ENCODE results near the gene PINLYP. TPM values are rescaled to one million over a fixed set of nuclear protein-coding genes. Genes with fewer than 3 reads are reported as not detected.
A peak's percentile ranks its signal among the peaks of the same experiment; 100 is the strongest.

Gene PINLYP
- total and polyA plus RNA-seq, 8 donors = 0.51 to 7.2 (median 0.85) TPM

GRCh38 chr19:43622956-43623355 is 47.4 kb downstream of the PINLYP start:
- intact Hi-C loops (cut with DNase I) = no loop called here
- no peak overlapping the region for H3K27ac ChIP-seq
- no peak overlapping the region for H3K4me3 ChIP-seq
- 86 to 88% methylated on average over 1 of the region's 1 CpG for WGBS, 2 donors
- FAIRE-seq (no peak), ATAC-seq (no peak), DNase-seq (no peak)
- TF ChIP-seq, protein P1, sequence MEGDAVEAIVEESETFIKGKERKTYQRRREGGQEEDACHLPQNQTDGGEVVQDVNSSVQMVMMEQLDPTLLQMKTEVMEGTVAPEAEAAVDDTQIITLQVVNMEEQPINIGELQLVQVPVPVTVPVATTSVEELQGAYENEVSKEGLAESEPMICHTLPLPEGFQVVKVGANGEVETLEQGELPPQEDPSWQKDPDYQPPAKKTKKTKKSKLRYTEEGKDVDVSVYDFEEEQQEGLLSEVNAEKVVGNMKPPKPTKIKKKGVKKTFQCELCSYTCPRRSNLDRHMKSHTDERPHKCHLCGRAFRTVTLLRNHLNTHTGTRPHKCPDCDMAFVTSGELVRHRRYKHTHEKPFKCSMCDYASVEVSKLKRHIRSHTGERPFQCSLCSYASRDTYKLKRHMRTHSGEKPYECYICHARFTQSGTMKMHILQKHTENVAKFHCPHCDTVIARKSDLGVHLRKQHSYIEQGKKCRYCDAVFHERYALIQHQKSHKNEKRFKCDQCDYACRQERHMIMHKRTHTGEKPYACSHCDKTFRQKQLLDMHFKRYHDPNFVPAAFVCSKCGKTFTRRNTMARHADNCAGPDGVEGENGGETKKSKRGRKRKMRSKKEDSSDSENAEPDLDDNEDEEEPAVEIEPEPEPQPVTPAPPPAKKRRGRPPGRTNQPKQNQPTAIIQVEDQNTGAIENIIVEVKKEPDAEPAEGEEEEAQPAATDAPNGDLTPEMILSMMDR (IDR thresholded peaks at IDR 0.05) = no peak
- no peaks in the 10 kb centered on the region for H3K9me3 ChIP-seq
- H3K27me3 ChIP-seq = no peaks in the 10 kb centered on the region
- H3K4me1 ChIP-seq = peaks cover 0 to 7% (median 0%) of the 10 kb centered on the region in 3 donors
- H3K36me3 ChIP-seq = no peaks in the 10 kb centered on the region

DNA sequence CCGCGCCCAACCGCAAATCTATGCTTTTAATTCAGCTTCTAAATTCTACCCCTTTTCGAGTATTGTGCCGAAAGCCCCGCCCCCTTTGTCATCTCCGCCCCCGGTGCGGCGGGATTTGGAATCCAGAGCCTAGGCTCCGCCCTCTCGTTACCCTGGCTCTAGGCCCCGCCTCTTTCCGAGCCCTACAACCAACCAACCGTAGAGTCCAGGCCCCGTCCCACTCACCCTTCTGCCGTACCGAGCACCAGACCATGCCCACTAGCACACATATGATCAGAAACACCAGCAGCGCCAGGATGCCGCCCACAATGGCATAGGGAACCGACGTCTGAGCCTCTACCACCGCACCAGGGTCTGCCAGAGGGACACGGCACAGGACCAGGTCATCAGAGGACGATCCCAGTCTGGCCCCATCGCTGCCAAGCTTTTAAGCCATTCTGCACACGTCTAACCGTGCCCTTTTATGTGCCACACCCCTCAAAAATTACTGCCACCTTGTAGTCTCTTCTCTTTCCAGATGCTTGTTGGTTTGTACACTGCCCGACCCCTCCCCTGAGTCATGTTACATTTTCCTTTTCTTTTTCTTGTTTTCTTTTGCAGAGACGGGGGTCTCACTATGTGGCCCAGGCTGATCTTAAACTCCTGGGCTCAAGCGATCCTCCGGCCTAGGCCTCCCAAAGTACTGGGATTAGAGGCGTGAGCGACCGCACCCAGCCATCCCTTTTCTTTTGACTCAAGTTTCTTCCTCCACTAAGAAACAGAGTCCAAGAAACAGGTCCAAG is 48.5 kb downstream of the PINLYP start:
- Histone ChIP-seq H3K27ac (no peak overlapping the region), H3K4me3 (no peak overlapping the region), H3K36me3 (no peaks in the 10 kb centered on the region), H3K9me3 (no peaks in the 10 kb centered on the region), H3K27me3 (no peaks in the 10 kb centered on the region), H3K4me1 (no peaks in the 10 kb centered on the region)
- ATAC-seq = no peak
- TF ChIP-seq, protein P1 (IDR thresholded peaks at IDR 0.05) = no peak
- FAIRE-seq = no peak
- intact Hi-C loops (cut with DNase I) = no loop called here
- DNase-seq = no peak
- 91% methylated on average over 35 of the region's 35 CpGs for WGBS, 2 donors

- TF ChIP-seq, protein P1 (IDR thresholded peaks at IDR 0.05) = no peak
- FAIRE-seq (no peak), ATAC-seq (peak in 3 of 4 donors; percentile 26 to 61 (median 27)), DNase-seq (peak in 4 of 6 donors; percentile 35 to 74 (median 56))
- H3K27me3 ChIP-seq = no peaks in the 10 kb centered on the region
- intact Hi-C loops (cut with DNase I) = no loop called here
- no peak overlapping the region for H3K27ac ChIP-seq
- H3K9me3 ChIP-seq = no peaks in the 10 kb centered on the region
- no peak overlapping the region for H3K4me3 ChIP-seq
- 61 to 65% methylated on average over 30 of the region's 30 CpGs for WGBS, 2 donors
- H3K36me3 ChIP-seq = no peaks in the 10 kb centered on the region
- no peaks in the 10 kb centered on the region for H3K4me1 ChIP-seq
Measured at GRCh38 chr19:43624933-43625332, 49.3 kb downstream of the PINLYP start.

DNA sequence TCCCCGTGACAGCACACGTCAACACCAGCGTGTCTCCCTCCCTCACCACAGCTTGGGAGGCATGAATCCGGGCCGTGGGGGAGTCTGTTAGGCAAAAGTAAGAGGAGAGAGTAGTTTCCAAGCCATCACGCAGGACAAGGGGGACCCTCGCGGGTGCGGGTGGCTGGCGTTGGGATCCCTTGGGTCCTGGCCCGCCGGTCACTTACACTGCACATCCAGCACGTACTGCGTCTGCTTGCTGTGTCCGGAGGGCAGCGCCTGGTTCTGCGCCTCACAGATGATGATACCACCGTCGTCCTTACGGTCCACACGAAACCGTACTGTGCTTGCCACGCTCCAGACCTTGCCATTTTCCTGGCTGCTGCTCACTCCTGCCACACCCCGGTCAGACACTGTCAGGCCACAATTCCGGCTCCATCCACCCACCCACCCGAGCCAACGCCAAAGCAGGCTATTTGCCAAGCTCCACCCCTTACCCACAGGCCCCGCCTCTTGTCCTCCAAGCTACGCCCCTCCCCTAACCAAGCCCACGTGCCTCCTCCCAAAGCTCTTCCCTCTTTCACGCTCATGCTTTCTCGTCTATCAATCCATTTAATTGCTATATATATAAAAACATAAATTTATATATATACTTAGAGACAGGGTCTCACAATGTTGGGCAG is 50.4 kb downstream of the PINLYP start:
- Histone ChIP-seq H3K4me1 (no peaks in the 10 kb centered on the region), H3K27me3 (no peaks in the 10 kb centered on the region), H3K4me3 (no peak overlapping the region), H3K36me3 (no peaks in the 10 kb centered on the region), H3K9me3 (no peaks in the 10 kb centered on the region), H3K27ac (no peak overlapping the region)
- intact Hi-C loops (cut with DNase I) = no loop called here
- TF ChIP-seq, protein P1 (IDR thresholded peaks at IDR 0.05) = no peak
- peak in 1 of 6 donors; percentile 29 for DNase-seq
- WGBS, 2 donors = 86 to 87% methylated on average over 32 of the region's 32 CpGs
- peak in 1 of 4 donors; percentile 20 for ATAC-seq
- no peak for FAIRE-seq

- intact Hi-C loops (cut with DNase I) = no loop called here
- Histone ChIP-seq H3K27ac (no peak overlapping the region), H3K9me3 (no peaks in the 10 kb centered on the region), H3K4me3 (no peak overlapping the region), H3K36me3 (no peaks in the 10 kb centered on the region), H3K4me1 (no peaks in the 10 kb centered on the region), H3K27me3 (no peaks in the 10 kb centered on the region)
- DNase-seq (no peak), FAIRE-seq (no peak), ATAC-seq (no peak)
- TF ChIP-seq, protein P1 (IDR thresholded peaks at IDR 0.05) = no peak
- WGBS, 2 donors = 70 to 73% methylated on average over 17 of the region's 17 CpGs
Measured at GRCh38 chr19:43626838-43627237, 51.2 kb downstream of the PINLYP start.
